GM18520 (cell line): ENCODE measurements around the gene NPIPB6.
"Not testable (repeated sequence)": the region's sequence is repeated elsewhere in the genome, so short reads cannot be mapped to it uniquely, and the experiment has no call there.

Experiments
- ATAC-seq: cut with Tn5 transposase; IDR thresholded peaks from one replicate; pipeline ENCODE4 v1.9.1; 2021; ENCODE audit not compliant: unreplicated experiment

Gene NPIPB6

DNA sequence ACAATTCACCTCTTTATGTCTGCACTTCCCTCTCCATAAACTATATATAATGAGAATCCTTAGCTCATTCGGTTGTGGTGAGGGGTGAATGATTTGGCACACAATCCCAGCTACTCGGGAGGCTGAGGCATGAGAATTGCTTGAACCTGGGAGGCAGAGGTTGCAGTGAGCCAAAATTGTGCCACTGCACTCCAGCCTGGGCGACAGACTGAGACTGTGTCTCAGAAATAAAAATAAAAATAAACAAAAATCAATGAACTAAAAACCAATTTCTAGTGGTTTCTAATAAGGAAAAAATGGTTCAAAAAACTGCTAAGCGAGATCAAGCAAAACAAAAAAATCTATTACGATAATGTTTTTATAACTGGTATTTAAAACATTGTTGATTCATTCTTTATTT is at the start of gene NPIPB6:
Gene NPIPB6 (minus strand): TSS at position 101 of the 400 bp plus-strand sequence. CDS start 686 bp downstream, outside the sequence.
- ATAC-seq = not testable (repeated sequence)

DNA sequence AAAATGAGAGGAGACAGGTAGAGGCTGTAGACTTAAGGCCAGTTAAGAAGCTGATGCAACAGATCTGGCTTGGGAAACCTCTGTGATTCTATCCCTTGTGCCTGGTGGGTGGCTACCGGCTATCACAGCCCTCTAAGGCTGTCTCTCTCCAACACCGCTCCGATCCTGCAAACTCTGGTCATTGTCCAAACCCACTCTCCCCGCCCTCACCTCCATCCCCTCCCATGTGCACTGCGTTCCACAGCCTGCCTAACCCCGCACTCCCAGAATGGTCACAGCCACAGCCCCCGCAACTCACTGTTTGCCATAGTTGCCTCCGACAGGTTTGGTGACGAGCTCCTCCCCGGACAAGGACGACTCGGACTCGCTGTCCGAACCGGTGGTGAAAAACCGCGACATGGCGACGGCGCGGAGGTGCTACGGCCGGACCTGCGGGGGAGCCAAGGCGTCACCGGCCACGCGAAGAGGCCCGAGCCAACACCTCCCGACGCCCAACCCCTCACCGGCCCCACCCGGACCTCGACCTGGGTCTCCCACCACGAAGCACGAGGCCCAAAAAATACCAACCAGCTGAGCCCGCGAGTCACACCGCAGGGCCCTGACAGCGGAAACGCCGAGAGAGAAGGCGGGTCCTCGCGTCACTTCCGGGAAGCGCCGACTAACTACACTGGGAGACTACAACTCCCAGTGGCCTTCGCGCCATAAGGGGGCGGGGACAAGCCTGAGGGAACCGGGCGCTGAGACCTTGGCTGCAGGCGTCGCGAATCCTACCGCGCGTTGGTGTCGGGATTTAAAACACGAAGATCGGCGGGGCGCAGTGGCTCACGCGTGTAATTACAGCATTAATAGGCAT is 40.1 kb upstream of the NPIPB6 start, which contains the start of gene EIF3CL:
Gene EIF3CL (minus strand): TSS at position 622 of the 853 bp plus-strand sequence. CDS start 223 bp downstream, at position 399.
- ATAC-seq = peak; percentile 96

DNA sequence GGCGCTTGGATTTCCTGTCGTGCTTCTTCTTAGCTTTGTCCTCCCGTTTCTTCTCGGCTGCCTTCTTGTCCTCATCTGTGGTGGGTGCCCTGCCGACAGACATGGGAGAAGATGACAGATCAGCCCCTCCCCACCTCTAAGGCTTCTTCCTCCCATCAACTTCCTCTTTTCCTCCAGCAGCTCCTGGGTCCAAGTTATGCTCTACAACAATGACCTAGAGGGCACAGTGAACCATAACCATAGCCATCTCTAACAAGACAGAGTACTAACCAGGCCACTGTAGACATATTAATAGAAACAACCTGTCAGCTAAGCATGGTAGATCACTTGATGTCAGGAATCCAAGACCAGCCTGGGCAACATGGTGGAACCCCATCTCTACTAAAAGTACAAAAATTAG is 28.7 kb upstream of the NPIPB6 start:
- not testable (repeated sequence) for ATAC-seq

- not testable (repeated sequence) for ATAC-seq
Measured at GRCh38 chr16:28382177-28382867, 19.0 kb upstream of the NPIPB6 start.

GRCh38 chr16:28377822-28378221 is 14.5 kb upstream of the NPIPB6 start:
- ATAC-seq = not testable (repeated sequence)

- not testable (repeated sequence) for ATAC-seq
Measured at GRCh38 chr16:28377108-28377625, 13.9 kb upstream of the NPIPB6 start.

DNA sequence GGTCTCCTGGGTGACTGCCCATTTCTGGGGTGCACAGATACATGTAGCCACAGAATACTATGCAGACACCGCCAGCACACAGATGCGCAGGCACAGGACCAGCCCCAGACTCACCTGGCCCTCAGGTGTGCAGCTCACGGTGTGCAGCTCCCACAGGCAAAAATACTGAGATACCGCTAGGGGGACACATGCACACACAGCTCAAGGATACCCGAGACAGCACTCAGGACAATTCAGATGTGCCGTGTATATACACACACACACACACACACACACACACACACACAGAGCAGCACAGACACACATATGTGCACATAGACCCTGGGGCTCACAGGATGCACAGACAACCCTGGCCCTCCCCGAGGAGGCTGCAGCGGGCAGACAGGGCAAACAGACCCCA is 11.8 kb upstream of the NPIPB6 start:
- not testable (repeated sequence) for ATAC-seq

DNA sequence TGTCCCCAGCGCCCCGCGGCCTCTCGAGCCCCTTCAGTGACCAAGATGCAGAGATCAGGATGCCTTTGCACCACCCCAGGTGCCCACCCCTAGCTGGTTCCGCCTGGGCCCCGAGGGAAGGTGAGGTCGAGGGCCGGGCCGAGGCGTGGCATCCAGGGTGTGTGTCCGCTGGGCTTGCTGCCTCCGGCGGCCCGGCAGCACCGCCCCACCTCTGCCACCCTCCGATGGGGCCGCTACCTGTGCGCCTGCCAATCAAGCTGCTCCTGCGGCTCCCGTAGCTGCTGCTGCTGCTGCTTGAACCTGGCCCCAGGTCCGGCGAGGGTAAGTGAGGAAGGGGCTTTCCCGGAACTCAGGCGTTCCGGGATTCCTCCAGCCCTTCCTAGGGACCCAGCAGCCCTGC is 11.0 kb upstream of the NPIPB6 start:
- ATAC-seq = not testable (repeated sequence)

GRCh38 chr16:28367926-28368325 is 4.6 kb upstream of the NPIPB6 start:
- ATAC-seq = not testable (repeated sequence)

DNA sequence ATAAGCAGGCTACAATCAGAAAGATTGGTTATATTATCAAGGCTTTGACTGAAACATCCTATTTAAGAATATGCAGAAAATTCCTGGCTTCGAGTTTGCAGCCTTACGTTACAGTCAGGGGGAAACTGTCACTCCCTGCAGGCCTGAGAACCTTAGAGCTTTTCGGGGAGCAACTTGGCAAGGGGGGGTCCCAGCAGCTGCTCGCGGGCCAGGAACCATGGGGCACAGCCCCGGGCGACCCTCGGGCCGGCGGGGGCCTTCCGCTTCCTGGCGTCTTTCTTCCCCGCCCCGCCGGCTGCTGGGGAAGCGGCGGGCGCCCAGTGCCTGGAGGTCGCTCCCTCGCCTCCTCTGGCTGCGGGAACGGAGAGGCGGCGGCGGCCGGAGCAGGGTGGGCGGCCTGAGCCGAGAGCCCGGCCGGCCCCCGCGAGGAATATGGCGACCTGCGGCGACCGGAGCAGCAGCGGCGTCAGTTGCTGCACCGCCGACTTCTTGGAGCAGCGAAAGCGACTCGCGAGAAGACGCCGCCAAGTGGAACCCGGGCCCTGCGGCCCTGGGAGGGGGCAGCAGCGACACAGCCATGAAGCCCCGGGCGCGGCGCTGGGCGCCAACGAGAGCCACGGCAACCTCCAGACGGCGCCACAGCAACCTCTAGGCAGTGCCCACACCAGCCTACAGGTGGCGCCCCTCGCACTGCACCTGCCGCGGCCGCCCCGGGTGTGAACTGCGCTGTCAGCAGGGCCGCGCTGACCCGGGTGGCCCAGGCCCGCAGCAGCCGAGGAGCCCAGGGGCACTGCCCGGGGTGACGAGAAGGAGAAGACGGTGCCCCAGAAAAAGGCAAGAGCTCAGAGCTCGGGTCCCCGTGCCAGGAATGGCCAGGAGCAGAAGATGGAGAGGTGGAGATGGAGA is 1.2 kb upstream of the NPIPB6 start:
- peak; percentile 94 for ATAC-seq

DNA sequence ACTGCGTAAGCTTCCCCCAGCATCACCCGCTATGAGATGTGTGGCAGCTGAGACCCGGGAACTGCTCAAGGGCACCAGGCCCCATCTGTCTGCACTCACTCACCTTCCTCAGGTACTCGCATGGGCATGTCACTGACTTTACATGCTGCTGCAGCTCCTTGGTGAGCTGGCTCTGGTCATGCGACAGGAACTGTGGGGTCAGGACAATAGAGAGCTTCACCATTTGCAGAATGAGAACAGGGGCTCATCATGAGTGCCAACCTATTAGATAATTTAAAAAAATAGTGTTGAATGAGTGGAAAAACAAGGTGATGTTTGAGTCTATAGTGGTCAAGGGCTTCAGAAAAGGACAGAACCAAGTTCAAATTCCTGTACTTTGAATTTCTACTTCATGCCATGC is 708 bp downstream of the NPIPB6 start:
- not testable (repeated sequence) for ATAC-seq

GRCh38 chr16:28338230-28338629 is 25.1 kb downstream of the NPIPB6 start:
- not testable (repeated sequence) for ATAC-seq

DNA sequence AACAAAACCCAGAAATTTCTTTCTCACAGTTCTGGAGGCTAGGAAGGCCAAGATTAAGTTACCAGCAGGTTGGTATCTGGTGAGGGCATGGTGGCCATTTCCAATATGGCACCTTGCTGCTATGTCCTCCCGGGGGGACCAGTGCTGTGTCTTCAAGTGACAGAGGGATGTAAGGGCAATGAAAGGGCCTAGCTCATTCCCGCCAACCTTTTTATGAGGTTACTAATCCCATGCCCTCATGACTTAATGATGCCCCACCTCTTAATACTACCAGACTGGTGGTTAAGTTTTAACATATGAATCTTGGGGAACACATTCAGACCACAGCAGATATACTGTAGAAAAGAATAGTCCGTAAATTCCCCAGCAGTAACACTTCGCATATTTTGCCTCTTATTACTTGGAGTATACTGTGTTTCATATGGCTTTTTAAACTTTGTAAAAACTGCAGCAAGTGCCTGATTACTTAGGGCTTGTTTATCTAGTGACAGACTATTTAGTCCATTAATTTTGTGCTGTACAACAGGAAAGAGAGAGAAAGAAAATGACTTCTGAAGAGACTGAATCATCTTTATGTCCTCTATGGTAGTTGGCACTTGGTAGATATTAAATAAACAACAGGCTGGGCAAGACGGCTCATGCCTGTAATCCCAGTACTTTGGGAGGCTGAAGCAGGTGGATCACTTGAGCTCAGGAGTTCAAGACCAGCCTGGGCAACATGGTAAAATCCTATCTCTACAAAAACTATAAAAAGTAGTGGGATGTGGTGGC is 26.2 kb downstream of the NPIPB6 start:
- ATAC-seq = not testable (repeated sequence)

DNA sequence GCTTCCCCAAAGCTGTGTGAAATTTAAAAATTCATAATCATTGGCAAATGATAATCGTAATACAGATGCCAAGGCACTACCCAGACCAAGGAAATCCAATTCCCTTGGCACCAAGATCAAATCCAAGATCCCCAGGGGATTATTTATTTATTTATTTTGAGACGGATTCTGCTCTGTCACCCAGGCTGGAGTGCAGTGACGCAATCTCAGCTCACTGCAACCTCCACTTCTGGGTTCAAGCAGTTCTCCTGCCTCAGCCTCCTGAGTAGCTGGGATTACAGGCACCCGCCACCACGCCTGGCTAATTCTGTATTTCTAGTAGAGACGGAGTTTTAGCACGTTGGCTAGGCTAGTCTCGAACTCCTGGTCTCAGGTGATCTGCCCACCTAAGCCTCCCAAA is 27.6 kb downstream of the NPIPB6 start:
- ATAC-seq = not testable (repeated sequence)

- not testable (repeated sequence) for ATAC-seq
Measured at GRCh38 chr16:28332632-28333031, 30.7 kb downstream of the NPIPB6 start.

DNA sequence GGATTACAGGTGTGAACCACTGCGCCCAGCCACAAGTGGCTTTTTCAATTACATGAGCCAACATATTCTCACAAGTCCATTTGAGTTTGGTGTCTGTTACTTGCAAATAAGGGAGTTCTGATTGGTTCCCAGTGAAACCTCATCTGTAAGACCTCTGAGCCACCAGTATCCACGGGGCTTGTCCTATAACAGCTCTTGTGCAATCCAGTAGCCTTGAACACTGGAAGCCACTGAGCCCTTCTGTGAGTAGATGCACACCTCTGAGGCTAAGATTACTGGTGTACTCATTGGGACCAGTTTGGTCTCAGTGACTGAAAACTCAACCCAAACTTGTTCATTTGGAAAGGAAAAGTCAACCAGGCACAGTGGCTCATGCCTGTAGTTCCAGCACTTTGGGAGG is 32.3 kb downstream of the NPIPB6 start:
- ATAC-seq = not testable (repeated sequence)

GRCh38 chr16:28330232-28330631 is 33.1 kb downstream of the NPIPB6 start:
- not testable (repeated sequence) for ATAC-seq

DNA sequence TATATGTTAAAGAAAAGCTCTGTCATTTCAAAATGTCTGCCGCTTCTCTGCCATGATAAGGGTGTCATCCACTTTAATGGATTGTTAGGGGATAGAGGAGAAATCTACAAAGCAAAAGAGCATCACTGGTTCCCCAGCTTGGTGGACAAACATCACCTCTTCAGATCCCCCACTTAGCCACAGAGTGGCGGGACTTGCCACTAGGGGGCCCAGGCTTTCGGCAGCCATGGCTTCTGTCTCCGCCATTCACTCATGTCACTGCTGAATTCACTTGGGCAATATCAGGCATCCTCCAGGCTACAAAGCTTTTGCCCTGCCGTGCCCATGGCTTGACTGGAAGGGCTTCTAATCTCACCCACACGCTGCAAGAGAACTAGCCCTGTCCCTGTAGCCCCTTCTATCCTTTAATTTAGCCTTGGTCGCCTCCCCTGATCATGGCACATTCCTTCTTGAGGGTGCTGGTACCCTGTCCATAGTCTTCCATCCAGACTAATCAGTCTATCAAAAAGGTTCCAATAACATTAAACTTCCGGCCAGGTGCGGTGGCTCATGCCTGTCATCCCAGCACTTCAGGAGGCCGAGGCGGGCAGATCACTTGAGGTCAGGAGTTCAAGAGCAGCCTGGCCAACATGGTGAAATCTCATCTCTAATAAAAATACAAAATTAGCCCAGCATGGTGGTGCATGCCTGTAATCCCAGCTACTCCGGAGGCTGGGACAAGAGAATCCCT is 36.3 kb downstream of the NPIPB6 start:
- ATAC-seq = no peak

GRCh38 chr16:28324887-28325279 is 38.4 kb downstream of the NPIPB6 start:
- ATAC-seq = no peak
